Mucosa of rectum (tissue), 2 donors: ENCODE data around the gene RARB.

Experiments
- H3K27ac ChIP-seq, 2 donors: one replicate each; pipeline ENCODE4 v1.7.0; 2013; ENCODE audit warnings: inconsistent platforms in 2 of 2, low read depth in 2 of 2, low read length in 2 of 2
- H3K27me3 ChIP-seq, 2 donors: one replicate each; pipeline ENCODE4 v1.7.0; 2013; ENCODE audit warnings: low read length in 2 of 2; ENCODE audit not compliant: control insufficient read depth in 2 of 2, insufficient read depth in 2 of 2
- H3K36me3 ChIP-seq, 2 donors: one replicate each; pipeline ENCODE4 v1.7.0; 2013; ENCODE audit warnings: low read length in 2 of 2; ENCODE audit not compliant: control insufficient read depth in 2 of 2, insufficient read depth in 2 of 2
- H3K4me1 ChIP-seq, 2 donors: one replicate each; pipeline ENCODE4 v1.7.0; 2013; ENCODE audit warnings: low read length in 2 of 2, mild to moderate bottlenecking in 1 of 2; ENCODE audit not compliant: control insufficient read depth in 2 of 2, insufficient read depth in 2 of 2
- H3K4me3 ChIP-seq, 2 donors: one replicate each; pipeline ENCODE4 v1.7.0; 2013; ENCODE audit warnings: low read length in 2 of 2
- H3K9ac ChIP-seq, 2 donors: one replicate each; pipeline ENCODE4 v1.7.0; 2013; ENCODE audit warnings: low read length in 2 of 2, low read depth in 1 of 2, mild to moderate bottlenecking in 1 of 2
- H3K9me3 ChIP-seq, 2 donors: one replicate each; pipeline ENCODE4 v1.7.0; 2013; ENCODE audit warnings: low read length in 2 of 2; ENCODE audit not compliant: control insufficient read depth in 2 of 2
- donor health status: healthy.
- donor health status: Normal muscosa, but diverticular disease.

Gene RARB

GRCh38 chr3:25581335-25581734 lies 153.3 kb downstream of the RARB start:
- no peaks in the 10 kb centered on the region for H3K9me3 ChIP-seq
- no peaks in the 10 kb centered on the region for H3K4me1 ChIP-seq
- no peak overlapping the region for H3K27ac ChIP-seq
- no peaks in the 10 kb centered on the region for H3K36me3 ChIP-seq
- no peaks in the 10 kb centered on the region for H3K27me3 ChIP-seq
- no peak overlapping the region for H3K4me3 ChIP-seq
- H3K9ac ChIP-seq = no peak overlapping the region

GRCh38 chr3:25581823-25582222 lies 153.8 kb downstream of the RARB start:
- no peaks in the 10 kb centered on the region for H3K36me3 ChIP-seq

GRCh38 chr3:25582242-25582641 lies 154.2 kb downstream of the RARB start:
- H3K4me3 ChIP-seq = no peak overlapping the region
- no peaks in the 10 kb centered on the region for H3K9me3 ChIP-seq
- H3K36me3 ChIP-seq = no peaks in the 10 kb centered on the region
- no peak overlapping the region for H3K9ac ChIP-seq
- H3K4me1 ChIP-seq = no peaks in the 10 kb centered on the region
- H3K27me3 ChIP-seq = no peaks in the 10 kb centered on the region
- no peak overlapping the region for H3K27ac ChIP-seq

More at GRCh38 chr3:25581823-25582222, 153.8 kb downstream of the RARB start:
- Histone ChIP-seq H3K4me1 (no peaks in the 10 kb centered on the region), H3K27ac (no peak overlapping the region), H3K9me3 (no peaks in the 10 kb centered on the region), H3K4me3 (no peak overlapping the region), H3K9ac (no peak overlapping the region), H3K27me3 (no peaks in the 10 kb centered on the region)

GRCh38 chr3:25583343-25583742 lies 155.3 kb downstream of the RARB start:
- no peak overlapping the region for H3K4me3 ChIP-seq
- H3K36me3 ChIP-seq = no peaks in the 10 kb centered on the region

GRCh38 chr3:25584011-25584789 lies 156.1 kb downstream of the RARB start:
- H3K36me3 ChIP-seq = no peaks in the 10 kb centered on the region
- H3K27ac ChIP-seq = no peak overlapping the region
- H3K4me1 ChIP-seq = no peaks in the 10 kb centered on the region
- no peak overlapping the region for H3K9ac ChIP-seq
- no peak overlapping the region for H3K4me3 ChIP-seq
- H3K9me3 ChIP-seq = no peaks in the 10 kb centered on the region
- H3K27me3 ChIP-seq = no peaks in the 10 kb centered on the region

More at GRCh38 chr3:25583343-25583742, 155.3 kb downstream of the RARB start:
- H3K9me3 ChIP-seq = no peaks in the 10 kb centered on the region
- H3K4me1 ChIP-seq = no peaks in the 10 kb centered on the region
- no peaks in the 10 kb centered on the region for H3K27me3 ChIP-seq
- no peak overlapping the region for H3K27ac ChIP-seq
- H3K9ac ChIP-seq = no peak overlapping the region

- no peaks in the 10 kb centered on the region for H3K36me3 ChIP-seq
- no peak overlapping the region for H3K27ac ChIP-seq
- no peaks in the 10 kb centered on the region for H3K9me3 ChIP-seq
- H3K27me3 ChIP-seq = no peaks in the 10 kb centered on the region
- H3K4me1 ChIP-seq = no peaks in the 10 kb centered on the region
- no peak overlapping the region for H3K9ac ChIP-seq
- no peak overlapping the region for H3K4me3 ChIP-seq
These were observed 157.5 kb downstream of the RARB start for GRCh38 chr3:25585361-25586166.

GRCh38 chr3:25586167-25586505 lies 158.1 kb downstream of the RARB start:
- no peak overlapping the region for H3K4me3 ChIP-seq
- H3K9ac ChIP-seq = no peak overlapping the region
- H3K4me1 ChIP-seq = no peaks in the 10 kb centered on the region
- H3K27me3 ChIP-seq = no peaks in the 10 kb centered on the region
- no peaks in the 10 kb centered on the region for H3K9me3 ChIP-seq
- H3K36me3 ChIP-seq = no peaks in the 10 kb centered on the region
- H3K27ac ChIP-seq = no peak overlapping the region

GRCh38 chr3:25586553-25586952 lies 158.5 kb downstream of the RARB start:
- Histone ChIP-seq H3K27ac (no peak overlapping the region), H3K4me3 (no peak overlapping the region), H3K4me1 (no peaks in the 10 kb centered on the region)

GRCh38 chr3:25587094-25587493 lies 159.0 kb downstream of the RARB start:
- no peak overlapping the region for H3K27ac ChIP-seq
- H3K36me3 ChIP-seq = no peaks in the 10 kb centered on the region
- H3K9me3 ChIP-seq = no peaks in the 10 kb centered on the region
- no peaks in the 10 kb centered on the region for H3K27me3 ChIP-seq
- no peak overlapping the region for H3K9ac ChIP-seq
- H3K4me1 ChIP-seq = no peaks in the 10 kb centered on the region
- H3K4me3 ChIP-seq = no peak overlapping the region

More at GRCh38 chr3:25586553-25586952, 158.5 kb downstream of the RARB start:
- H3K9me3 ChIP-seq = no peaks in the 10 kb centered on the region
- H3K36me3 ChIP-seq = no peaks in the 10 kb centered on the region
- H3K27me3 ChIP-seq = no peaks in the 10 kb centered on the region
- no peak overlapping the region for H3K9ac ChIP-seq

- no peaks in the 10 kb centered on the region for H3K36me3 ChIP-seq
- H3K4me1 ChIP-seq = no peaks in the 10 kb centered on the region
- H3K4me3 ChIP-seq = no peak overlapping the region
- H3K27ac ChIP-seq = no peak overlapping the region
- no peak overlapping the region for H3K9ac ChIP-seq
- no peaks in the 10 kb centered on the region for H3K27me3 ChIP-seq
- no peaks in the 10 kb centered on the region for H3K9me3 ChIP-seq
These were observed 159.5 kb downstream of the RARB start for GRCh38 chr3:25587526-25587925.
